GM19351 (cell line): ENCODE measurements around the gene MRPS17.
"Not testable (repeated sequence)": the region's sequence is repeated elsewhere in the genome, so short reads cannot be mapped to it uniquely, and the experiment has no call there.

Experiments
- ATAC-seq: cut with Tn5 transposase; IDR thresholded peaks from one replicate; pipeline ENCODE4 v1.9.1; 2021; ENCODE audit warnings: mild to moderate bottlenecking, moderate library complexity; ENCODE audit not compliant: unreplicated experiment

Gene MRPS17

GRCh38 chr7:55951637-55952351, at the start of gene MRPS17:
TSS of gene MRPS17 (plus strand) at chr7:55951877. CDS start at chr7:55953196, 1,319 bp downstream.
- peak; percentile 100 for ATAC-seq

DNA sequence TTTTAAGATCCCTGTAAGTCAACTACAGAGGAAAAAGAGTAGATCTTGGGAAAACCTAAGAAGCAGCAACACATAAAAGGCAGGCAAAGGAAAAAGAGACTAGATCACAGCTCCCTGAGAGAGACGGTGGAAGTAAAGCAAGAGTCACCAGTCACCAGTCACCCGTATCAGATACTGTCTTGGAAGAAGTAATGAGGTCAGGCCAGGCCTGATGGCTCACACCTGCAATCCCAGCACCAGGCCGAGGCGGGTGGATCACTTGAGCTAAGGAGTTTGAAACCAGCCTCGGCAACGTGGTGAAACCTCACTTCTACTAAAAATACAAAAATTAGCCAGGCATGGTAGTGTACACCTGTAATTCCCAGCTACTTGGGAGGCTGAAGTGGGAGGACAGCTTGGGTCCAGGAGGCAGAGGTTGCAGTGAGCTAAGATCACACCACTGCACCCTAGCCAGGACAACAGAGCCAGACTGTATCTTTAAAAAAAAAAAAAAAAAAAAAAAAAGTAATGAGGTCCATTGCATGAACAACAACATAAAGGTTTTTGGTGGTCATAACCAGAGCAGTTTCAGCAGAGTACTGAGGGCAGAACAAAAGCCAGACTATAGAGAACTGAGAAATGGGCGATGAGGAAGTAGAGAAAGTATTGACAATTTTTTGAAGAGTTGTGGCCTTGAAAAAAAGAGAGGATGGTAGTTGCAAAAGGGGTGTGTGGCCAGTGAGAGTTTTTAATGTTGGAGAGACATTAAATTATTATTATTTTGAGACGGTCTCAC, 47.5 kb upstream of the MRPS17 start:
- peak; percentile 98 for ATAC-seq

DNA sequence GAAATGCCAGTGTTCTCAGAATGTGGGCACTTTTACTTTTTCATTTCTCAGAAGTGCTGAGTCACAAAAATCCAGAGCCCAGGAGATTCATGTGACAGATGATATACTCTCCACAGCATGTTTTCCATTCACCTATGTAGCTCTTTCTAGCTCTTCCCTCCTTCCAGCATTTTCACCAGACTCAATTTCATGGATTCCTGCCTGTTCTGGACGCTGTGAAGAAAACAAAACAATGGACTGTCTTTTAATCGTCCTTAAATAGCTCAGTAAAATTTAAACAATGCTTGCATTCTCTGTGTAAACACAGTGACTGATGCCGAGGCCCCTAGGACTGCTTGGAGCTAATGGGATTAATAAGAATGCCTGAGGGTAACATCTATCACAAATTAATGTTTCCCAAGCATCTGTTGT, 38.9 kb upstream of the MRPS17 start:
- ATAC-seq: no peak

GRCh38 chr7:55917771-55918170, 33.9 kb upstream of the MRPS17 start:
- ATAC-seq: no peak

- no peak for ATAC-seq
Observed at GRCh38 chr7:55928006-55928767, 23.5 kb upstream of the MRPS17 start.

GRCh38 chr7:55931421-55932151, 20.1 kb upstream of the MRPS17 start:
- ATAC-seq: no peak

DNA sequence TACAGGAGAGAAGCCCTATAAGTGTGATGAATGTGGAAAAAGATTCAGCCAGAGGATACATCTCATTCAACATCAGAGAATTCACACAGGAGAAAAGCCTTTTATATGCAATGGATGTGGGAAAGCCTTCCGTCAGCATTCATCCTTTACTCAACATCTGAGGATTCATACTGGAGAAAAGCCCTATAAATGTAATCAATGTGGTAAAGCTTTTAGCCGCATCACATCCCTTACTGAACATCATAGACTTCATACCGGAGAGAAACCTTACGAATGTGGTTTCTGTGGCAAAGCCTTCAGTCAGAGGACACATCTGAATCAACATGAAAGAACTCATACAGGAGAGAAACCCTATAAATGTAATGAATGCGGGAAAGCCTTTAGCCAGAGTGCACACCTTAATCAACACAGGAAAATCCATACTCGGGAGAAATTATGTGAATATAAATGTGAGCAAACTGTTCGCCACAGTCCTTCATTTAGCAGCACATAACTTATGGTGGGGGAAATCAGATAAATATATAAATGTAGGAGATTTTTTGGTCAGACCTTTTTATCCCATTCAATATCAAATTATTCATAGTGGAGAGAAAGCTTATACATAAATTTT, 12.1 kb upstream of the MRPS17 start:
- no peak for ATAC-seq

DNA sequence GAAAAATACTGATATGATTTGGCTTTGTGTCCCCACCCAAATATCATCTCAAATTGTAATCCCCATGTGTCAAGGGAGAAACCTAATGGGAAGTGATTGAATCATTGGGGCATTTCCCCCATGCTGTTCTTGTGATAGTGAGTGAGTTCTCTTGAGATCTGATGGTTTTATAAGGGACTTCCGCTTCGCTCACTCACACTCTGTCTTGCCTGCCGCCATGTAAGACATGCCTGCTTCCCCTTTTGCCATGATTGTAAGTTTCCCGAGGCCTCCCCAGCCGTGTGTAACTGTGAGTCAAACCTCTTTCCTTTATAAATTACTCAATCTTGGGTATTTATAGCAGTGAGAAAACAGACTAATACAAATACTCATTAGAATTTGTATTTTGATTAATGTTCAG, 5.1 kb upstream of the MRPS17 start:
- ATAC-seq: no peak

DNA sequence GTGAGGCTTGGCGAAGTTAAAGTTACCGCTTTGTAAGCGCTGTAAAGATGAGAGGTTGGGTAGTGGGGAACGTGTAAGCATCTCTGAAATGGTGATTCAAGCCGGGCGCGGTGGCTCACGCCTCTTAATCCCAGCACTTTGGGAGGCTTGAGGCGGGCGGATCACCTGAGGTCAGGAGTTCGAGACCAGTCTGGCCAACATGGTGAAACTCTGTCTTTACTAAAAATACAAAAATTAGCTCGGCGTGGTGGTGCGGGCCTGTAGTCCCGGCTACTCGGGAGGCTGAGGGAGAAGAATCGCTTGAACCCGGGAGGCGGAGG, 635 bp downstream of the MRPS17 start:
- not testable (repeated sequence) for ATAC-seq

DNA sequence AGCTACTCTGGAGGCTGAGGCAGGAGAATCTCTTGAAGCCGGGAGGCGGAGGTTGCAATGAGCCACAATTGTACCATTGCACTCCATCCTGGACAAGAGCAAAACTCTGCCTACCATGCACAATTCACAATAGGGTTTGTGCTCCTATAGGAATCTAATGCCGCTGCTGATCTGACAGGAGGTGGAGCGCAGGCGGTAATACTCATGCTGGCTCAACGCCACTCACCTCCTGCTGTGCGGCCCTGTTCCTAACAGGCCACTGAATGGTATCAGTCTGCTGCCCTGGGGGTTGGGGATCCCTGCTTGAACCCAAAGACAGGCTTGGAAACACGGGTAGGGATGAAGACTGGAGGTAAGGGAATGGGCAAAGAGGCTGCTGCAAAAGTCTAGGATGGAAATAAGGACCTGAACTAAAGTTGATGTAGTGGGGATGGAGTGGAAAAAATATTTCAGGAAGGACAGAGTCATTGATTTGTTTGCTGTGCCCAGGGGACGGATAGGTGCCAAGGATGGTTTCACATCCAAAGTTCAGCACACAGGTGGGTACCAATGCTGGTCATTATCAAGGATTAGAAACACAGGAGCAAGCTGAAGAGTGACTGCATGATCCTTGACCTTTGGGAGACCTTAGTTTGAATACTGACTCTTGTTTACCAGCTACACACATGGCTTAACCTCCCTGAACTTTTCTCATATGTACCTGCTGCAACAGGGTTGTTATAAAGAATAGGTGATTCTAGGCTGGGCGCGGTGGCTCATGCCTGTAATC, 2.2 kb downstream of the MRPS17 start:
- no peak for ATAC-seq

GRCh38 chr7:55957190-55957589, 5.5 kb downstream of the MRPS17 start:
- ATAC-seq: no peak

DNA sequence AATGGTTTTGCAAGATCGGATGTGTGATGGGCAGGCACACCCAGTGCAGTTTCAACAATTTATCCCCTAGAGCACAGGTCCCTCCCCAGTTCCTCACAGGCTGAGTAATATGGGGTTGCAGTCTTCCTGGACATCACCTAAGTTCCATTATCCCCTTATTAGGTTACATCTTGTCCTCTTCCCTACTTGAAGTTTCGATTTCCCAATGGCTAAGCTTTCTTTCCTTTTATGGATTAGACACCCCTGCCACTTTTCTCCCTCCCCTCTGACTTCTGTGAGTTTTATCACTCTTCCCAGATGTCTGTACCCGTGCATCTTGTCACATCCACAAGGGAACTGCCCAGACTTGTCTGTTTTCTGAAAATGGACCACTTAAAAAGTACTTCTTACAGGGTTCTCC, 10.3 kb downstream of the MRPS17 start:
- no peak for ATAC-seq

DNA sequence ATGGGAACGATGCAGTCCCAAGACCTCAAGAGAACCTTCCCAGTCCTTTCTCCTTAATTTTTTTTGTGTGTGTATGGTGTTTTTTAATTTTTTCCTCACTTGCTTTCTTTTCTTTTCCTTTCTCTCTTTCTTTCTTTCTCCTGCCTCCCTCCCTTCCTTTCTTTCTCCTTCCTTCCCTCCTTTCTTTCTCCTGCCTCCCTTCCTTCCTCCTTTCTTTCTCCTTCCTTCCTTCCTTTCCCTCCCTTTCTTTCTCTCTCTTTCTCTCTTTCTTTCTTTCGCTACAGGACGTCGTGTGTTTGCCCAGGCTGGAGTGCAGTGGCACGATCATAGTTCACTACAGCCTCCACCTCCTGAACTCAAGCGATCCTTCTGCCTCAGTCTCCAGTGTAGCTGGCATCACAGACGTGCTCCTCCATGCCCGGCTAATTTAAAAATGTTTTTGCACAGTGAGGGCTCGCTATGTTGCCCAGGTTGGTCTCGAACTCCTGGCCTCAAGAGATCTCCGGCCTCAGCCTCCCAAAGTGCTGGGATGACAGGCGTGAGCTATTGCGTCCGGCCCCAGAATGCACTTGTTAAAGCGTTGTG, 12.0 kb downstream of the MRPS17 start:
- no peak for ATAC-seq

DNA sequence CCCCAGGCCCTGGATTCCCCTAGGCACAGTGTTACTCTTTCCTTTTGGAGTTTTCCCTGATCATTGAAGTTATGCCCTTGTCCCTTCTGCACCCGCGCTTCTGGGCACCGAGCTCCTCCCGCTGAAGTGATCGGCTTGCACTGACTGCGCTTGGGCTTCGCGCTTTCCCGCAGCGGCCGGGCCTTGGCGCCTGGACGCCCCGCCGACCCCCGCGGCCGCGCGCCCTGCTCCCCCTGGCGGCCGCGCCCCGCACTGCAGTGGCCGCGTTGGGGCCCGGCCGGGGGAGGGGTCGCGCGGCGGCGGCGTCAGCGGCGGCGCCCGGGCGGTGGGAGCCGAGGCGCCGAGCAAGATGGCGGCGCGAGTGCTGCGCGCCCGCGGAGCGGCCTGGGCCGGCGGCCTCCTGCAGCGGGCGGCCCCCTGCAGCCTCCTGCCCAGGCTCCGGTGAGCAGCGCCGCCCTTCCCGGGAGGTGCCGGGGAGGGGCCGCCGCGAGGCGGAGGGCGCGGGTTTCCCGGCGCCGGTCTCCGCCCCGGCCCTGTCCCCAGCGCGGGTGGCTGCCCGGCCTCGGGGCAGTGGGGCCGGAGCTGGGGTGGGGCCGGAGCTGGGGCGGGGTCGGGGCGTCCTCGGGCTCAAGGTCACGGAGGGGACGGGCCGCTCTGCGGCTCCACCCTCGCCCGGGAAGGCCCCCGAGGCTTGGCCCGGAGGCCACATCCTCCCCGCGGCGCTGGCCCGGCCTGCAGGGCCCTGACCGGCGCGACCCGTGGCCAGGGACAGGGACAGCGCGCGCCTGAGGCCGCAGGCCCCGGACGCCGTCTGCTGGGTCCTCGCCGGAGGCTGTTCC, 12.8 kb downstream of the MRPS17 start, which contains the start of gene NIPSNAP2:
TSS of gene NIPSNAP2 (plus strand) at position 325 of the 839 bp plus-strand sequence. CDS start at position 350, 25 bp downstream.
- ATAC-seq: peak; percentile 80

GRCh38 chr7:55965100-55965470, 13.4 kb downstream of the MRPS17 start:
- no peak for ATAC-seq

DNA sequence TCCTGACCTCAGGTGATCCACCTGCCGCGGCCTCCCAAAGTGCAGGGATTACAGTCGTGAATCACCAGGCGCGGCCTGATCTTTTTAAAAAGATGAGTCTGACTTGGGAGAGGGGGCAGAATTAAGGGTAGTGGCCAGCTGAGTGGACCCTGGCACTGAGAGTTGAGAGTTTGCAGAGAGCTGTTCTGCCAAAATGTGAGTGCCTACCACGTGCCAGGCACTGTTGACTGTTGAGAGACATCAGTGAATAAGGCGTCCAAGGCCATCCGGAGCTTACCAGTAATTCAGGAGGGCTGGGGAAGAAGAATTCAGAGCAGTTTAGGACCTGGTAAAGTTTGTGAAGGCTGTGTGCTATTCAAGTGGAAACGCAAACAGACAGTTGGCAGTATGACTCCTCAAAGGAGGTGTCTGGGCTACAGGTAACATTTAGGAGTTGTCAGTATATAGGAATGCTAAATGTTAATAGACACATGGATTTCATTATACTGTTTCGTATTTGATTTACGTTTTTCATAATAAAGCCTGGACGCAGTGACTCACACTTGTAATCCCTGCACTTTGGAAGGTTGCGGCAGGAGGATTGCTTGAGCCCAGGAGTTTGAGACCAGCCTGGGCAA, 14.2 kb downstream of the MRPS17 start:
- ATAC-seq: no peak

DNA sequence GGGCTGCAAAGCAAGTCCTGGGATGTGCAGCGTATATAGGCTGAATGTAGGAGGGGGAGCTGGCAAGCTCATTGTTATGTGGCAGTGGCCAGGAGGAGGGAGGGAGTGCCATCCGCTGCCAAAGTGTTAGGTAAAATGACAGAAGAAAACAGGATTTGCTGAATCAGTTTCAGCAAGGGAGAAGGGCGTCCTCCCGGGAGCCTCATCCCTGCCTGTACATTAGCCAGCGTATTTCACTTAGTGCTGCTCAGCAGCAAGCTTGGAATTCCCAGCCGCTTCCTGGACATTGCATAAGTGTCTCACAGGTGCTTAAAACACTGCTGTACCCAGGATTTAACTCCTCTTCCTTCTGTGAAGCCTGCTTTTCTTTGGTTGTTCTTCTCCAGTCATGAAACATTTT, 15.2 kb downstream of the MRPS17 start:
- ATAC-seq: no peak

GRCh38 chr7:55969391-55969790, 17.7 kb downstream of the MRPS17 start:
- no peak for ATAC-seq
